ENCODE results near the gene OMA1.

DNA sequence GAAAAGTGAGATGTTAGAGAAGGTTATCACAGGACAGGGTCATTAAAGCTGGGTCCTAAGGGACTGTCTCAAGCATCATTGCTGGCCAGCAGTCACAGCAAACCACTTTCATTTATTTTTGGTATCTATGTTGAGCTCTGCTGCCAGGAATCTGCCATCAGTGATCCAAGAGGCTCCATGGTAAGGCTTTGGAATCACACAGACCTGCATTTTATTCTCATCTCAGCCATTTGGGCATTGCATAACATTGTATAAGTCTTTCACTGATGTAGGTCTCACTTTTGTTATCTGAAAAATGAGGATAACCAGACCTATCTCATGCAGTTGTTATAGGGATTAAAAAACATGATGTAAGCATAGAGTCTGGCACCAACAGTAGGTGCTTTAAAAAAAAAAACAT, 77.5 kb downstream of the OMA1 start:
- TF ChIP-seq EP300 (IDR thresholded peaks at IDR 0.05), result no peak
- no peak for TF ChIP-seq POLR2A (IDR thresholded peaks at IDR 0.05; ENCODE audit: low read length)
- no peak for TF ChIP-seq JUN (IDR thresholded peaks at IDR 0.05)
- TF ChIP-seq, protein P1, sequence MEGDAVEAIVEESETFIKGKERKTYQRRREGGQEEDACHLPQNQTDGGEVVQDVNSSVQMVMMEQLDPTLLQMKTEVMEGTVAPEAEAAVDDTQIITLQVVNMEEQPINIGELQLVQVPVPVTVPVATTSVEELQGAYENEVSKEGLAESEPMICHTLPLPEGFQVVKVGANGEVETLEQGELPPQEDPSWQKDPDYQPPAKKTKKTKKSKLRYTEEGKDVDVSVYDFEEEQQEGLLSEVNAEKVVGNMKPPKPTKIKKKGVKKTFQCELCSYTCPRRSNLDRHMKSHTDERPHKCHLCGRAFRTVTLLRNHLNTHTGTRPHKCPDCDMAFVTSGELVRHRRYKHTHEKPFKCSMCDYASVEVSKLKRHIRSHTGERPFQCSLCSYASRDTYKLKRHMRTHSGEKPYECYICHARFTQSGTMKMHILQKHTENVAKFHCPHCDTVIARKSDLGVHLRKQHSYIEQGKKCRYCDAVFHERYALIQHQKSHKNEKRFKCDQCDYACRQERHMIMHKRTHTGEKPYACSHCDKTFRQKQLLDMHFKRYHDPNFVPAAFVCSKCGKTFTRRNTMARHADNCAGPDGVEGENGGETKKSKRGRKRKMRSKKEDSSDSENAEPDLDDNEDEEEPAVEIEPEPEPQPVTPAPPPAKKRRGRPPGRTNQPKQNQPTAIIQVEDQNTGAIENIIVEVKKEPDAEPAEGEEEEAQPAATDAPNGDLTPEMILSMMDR (IDR thresholded peaks at IDR 0.05), result no peak
- no peak for TF ChIP-seq CEBPB (IDR thresholded peaks at IDR 0.05)
- TF ChIP-seq FOSL2 (IDR thresholded peaks at IDR 0.05), result no peak
- TF ChIP-seq FOSL2 (CRISPR knock-in tag; IDR thresholded peaks at IDR 0.05), result no peak
- no peak for TF ChIP-seq SMC3 (IDR thresholded peaks at IDR 0.05)
- no peak for TF ChIP-seq RFX5 (IDR thresholded peaks at IDR 0.05)
- no peak for TF ChIP-seq RNF2 (IDR thresholded peaks at IDR 0.05; ENCODE audit: borderline replicate concordance, low read depth)

Measured in A549 (cell line).